GM18505 (cell line): Measurements from ENCODE around the gene ADORA1.

Source experiments
- ATAC-seq: cut with Tn5 transposase; IDR thresholded peaks from one replicate; pipeline ENCODE4 v1.9.1; 2021; ENCODE audit not compliant: unreplicated experiment
- POLR2A ChIP-seq: IDR thresholded peaks from 4 replicates; pipeline ENCODE4 v1.6.1; 2011; ENCODE audit warnings: borderline replicate concordance; ENCODE audit not compliant: insufficient read depth, insufficient read length; ENCODE audit errors: extremely low read depth

The ADORA1 gene

GRCh38 chr1:203127666-203128430 lies at the start of gene ADORA1:
TSS of gene ADORA1 (plus strand) at chr1:203127726. CDS start at chr1:203128842, 1,116 bp downstream.
- no peak for TF ChIP-seq POLR2A
- ATAC-seq, result no peak

GRCh38 chr1:203077956-203078355 lies 49.6 kb upstream of the ADORA1 start:
- no peak for ATAC-seq

GRCh38 chr1:203078478-203078877 lies 49.0 kb upstream of the ADORA1 start:
- no peak for TF ChIP-seq POLR2A
- no peak for ATAC-seq

More at GRCh38 chr1:203077956-203078355, 49.6 kb upstream of the ADORA1 start:
- TF ChIP-seq POLR2A, result no peak

GRCh38 chr1:203080456-203080855 lies 47.1 kb upstream of the ADORA1 start:
- no peak for ATAC-seq

GRCh38 chr1:203081465-203082230 lies 45.9 kb upstream of the ADORA1 start:
- ATAC-seq, result no peak
- no peak for TF ChIP-seq POLR2A

More at GRCh38 chr1:203080456-203080855, 47.1 kb upstream of the ADORA1 start:
- no peak for TF ChIP-seq POLR2A

- no peak for ATAC-seq
- TF ChIP-seq POLR2A, result no peak
Observed at GRCh38 chr1:203082231-203082505, 45.4 kb upstream of the ADORA1 start.

GRCh38 chr1:203082571-203083462 lies 44.7 kb upstream of the ADORA1 start:
- TF ChIP-seq POLR2A, result no peak
- ATAC-seq, result no peak

- no peak for ATAC-seq
- no peak for TF ChIP-seq POLR2A
Observed at GRCh38 chr1:203083463-203083921, 44.0 kb upstream of the ADORA1 start.

- no peak for ATAC-seq
- no peak for TF ChIP-seq POLR2A
Observed at GRCh38 chr1:203084588-203085527, 42.7 kb upstream of the ADORA1 start.

GRCh38 chr1:203085528-203086406 lies 41.8 kb upstream of the ADORA1 start, which contains the start of gene MYOG:
TSS of gene MYOG (minus strand) at chr1:203086012. CDS start at chr1:203085961, 51 bp downstream.
- ATAC-seq, result no peak
- no peak for TF ChIP-seq POLR2A
